Astrocyte of the spinal cord (primary cell): Measurements from ENCODE around the gene STK32B.
"Not testable (repeated sequence)": the region's sequence is repeated elsewhere in the genome, so short reads cannot be mapped to it uniquely, and the experiment has no call there.

Source experiments
- DNase-seq: peaks from one replicate; pipeline ENCODE4 v3.0.0; 2011; ENCODE audit warnings: low read depth, low spot score
- H3K4me3 ChIP-seq: 2 replicates; pipeline ENCODE4 v1.5.1; 2011; ENCODE audit warnings: low read depth, mild to moderate bottlenecking, low read length, moderate library complexity
- CTCF ChIP-seq: IDR thresholded peaks from 2 replicates; pipeline ENCODE4 v1.5.1; 2012; ENCODE audit warnings: low read depth, mild to moderate bottlenecking, low read length, inconsistent platforms
- in situ Hi-C: cut with HindIII; loops from 2 replicates; pipeline ENCODE4 v1.10.0; 2017; ENCODE audit warnings: low sequenced_read_pairs

Gene STK32B

GRCh38 chr4:5165420-5166369, 114.4 kb downstream of the STK32B start:
- in situ Hi-C loops, result no loop called here
- no peak overlapping the region for H3K4me3 ChIP-seq
- TF ChIP-seq CTCF, result no peak
- peak; percentile 62 for DNase-seq

GRCh38 chr4:5166377-5166776, 115.1 kb downstream of the STK32B start:
- TF ChIP-seq CTCF, result no peak
- no peak for DNase-seq
- in situ Hi-C loops, result no loop called here
- no peak overlapping the region for H3K4me3 ChIP-seq

GRCh38 chr4:5168891-5169290, 117.6 kb downstream of the STK32B start:
- in situ Hi-C loops, result no loop called here
- no peak for TF ChIP-seq CTCF
- no peak overlapping the region for H3K4me3 ChIP-seq
- no peak for DNase-seq

- H3K4me3 ChIP-seq, in situ Hi-C loops, DNase-seq: not testable (repeated sequence)
Measured at GRCh38 chr4:5175836-5176235, 124.6 kb downstream of the STK32B start.

GRCh38 chr4:5184606-5185005, 133.3 kb downstream of the STK32B start:
- no peak for DNase-seq
- in situ Hi-C loops, result no loop called here
- no peak for TF ChIP-seq CTCF

GRCh38 chr4:5185551-5185950, 134.3 kb downstream of the STK32B start:
- no peak for TF ChIP-seq CTCF
- DNase-seq, result no peak
- in situ Hi-C loops, result no loop called here
- no peak overlapping the region for H3K4me3 ChIP-seq

More at GRCh38 chr4:5184606-5185005, 133.3 kb downstream of the STK32B start:
- H3K4me3 ChIP-seq, result no peak overlapping the region
